HUES6 (cell line): ENCODE results near the gene CMIP.

Source experiments
- H3K27ac ChIP-seq: 2 replicates; pipeline ENCODE4 v1.7.0; 2013; ENCODE audit warnings: low read depth, mild to moderate bottlenecking, low read length, inconsistent platforms
- H3K27me3 ChIP-seq: 2 replicates; pipeline ENCODE4 v1.6.1; 2013; ENCODE audit warnings: low read length; ENCODE audit not compliant: control insufficient read depth, insufficient read depth
- H3K36me3 ChIP-seq: 2 replicates; pipeline ENCODE4 v1.6.1; 2013; ENCODE audit warnings: low read length; ENCODE audit not compliant: control insufficient read depth, insufficient read depth
- H3K4me1 ChIP-seq: 2 replicates; pipeline ENCODE4 v1.6.1; 2013; ENCODE audit warnings: low read length; ENCODE audit not compliant: control insufficient read depth, insufficient read depth
- H3K4me3 ChIP-seq: 2 replicates; pipeline ENCODE4 v1.5.1; 2013; ENCODE audit warnings: low read depth, low read length
- H3K9ac ChIP-seq: one replicate; pipeline ENCODE4 v1.6.1; 2013; ENCODE audit warnings: mild to moderate bottlenecking, low read length
- H3K9me3 ChIP-seq: 2 replicates; pipeline ENCODE4 v1.6.1; 2013; ENCODE audit warnings: low read depth, low read length; ENCODE audit not compliant: control insufficient read depth, insufficient read depth

Gene CMIP

GRCh38 chr16:81473066-81473488 is 28.5 kb downstream of the CMIP start:
- no peak overlapping the region for H3K4me3 ChIP-seq
- H3K4me1 ChIP-seq: peaks cover 10% of the 10 kb centered on the region; the same call in 1 of the 2 replicates
- no peaks in the 10 kb centered on the region for H3K27me3 ChIP-seq
- H3K9me3 ChIP-seq: no peaks in the 10 kb centered on the region
- H3K9ac ChIP-seq: no peak overlapping the region
- peaks cover 22% of the 10 kb centered on the region for H3K36me3 ChIP-seq
- no peak overlapping the region for H3K27ac ChIP-seq

- Histone ChIP-seq H3K36me3 (peaks cover 22% of the 10 kb centered on the region), H3K4me3 (no peak overlapping the region), H3K9ac (no peak overlapping the region), H3K4me1 (peaks cover 14% of the 10 kb centered on the region; the same call in 1 of the 2 replicates), H3K9me3 (no peaks in the 10 kb centered on the region), H3K27ac (no peak overlapping the region), H3K27me3 (no peaks in the 10 kb centered on the region)
These were observed 28.9 kb downstream of the CMIP start for GRCh38 chr16:81473558-81473957.

GRCh38 chr16:81473969-81474959 is 29.7 kb downstream of the CMIP start:
- Histone ChIP-seq H3K4me3 (no peak overlapping the region), H3K9me3 (no peaks in the 10 kb centered on the region), H3K4me1 (peaks cover 19% of the 10 kb centered on the region; the same call in 1 of the 2 replicates), H3K9ac (no peak overlapping the region), H3K36me3 (peaks cover 24% of the 10 kb centered on the region), H3K27ac (no peak overlapping the region), H3K27me3 (no peaks in the 10 kb centered on the region)

- no peaks in the 10 kb centered on the region for H3K27me3 ChIP-seq
- H3K4me3 ChIP-seq: no peak overlapping the region
- no peak overlapping the region for H3K9ac ChIP-seq
- H3K27ac ChIP-seq: no peak overlapping the region
- 0 out of 2 replicates have a peak, but pooled peaks cover 6% of the 10 kb centered on the region for H3K36me3 ChIP-seq
- peaks cover 18% of the 10 kb centered on the region for H3K4me1 ChIP-seq
- H3K9me3 ChIP-seq: no peaks in the 10 kb centered on the region
These were observed 33.4 kb downstream of the CMIP start for GRCh38 chr16:81477697-81478693.

GRCh38 chr16:81478876-81479511 is 34.4 kb downstream of the CMIP start:
- Histone ChIP-seq H3K9ac (no peak overlapping the region), H3K4me3 (no peak overlapping the region), H3K4me1 (peaks cover 18% of the 10 kb centered on the region), H3K9me3 (no peaks in the 10 kb centered on the region), H3K27ac (no peak overlapping the region), H3K27me3 (no peaks in the 10 kb centered on the region), H3K36me3 (0 out of 2 replicates have a peak, but pooled peaks cover 6% of the 10 kb centered on the region)

GRCh38 chr16:81480606-81481206 is 36.1 kb downstream of the CMIP start:
- no peak overlapping the region for H3K27ac ChIP-seq
- no peaks in the 10 kb centered on the region for H3K27me3 ChIP-seq
- 0 out of 2 replicates have a peak, but pooled peaks cover 6% of the 10 kb centered on the region for H3K36me3 ChIP-seq
- H3K4me1 ChIP-seq: peaks cover 20% of the 10 kb centered on the region
- H3K4me3 ChIP-seq: no peak overlapping the region
- no peak overlapping the region for H3K9ac ChIP-seq
- no peaks in the 10 kb centered on the region for H3K9me3 ChIP-seq

GRCh38 chr16:81481207-81481821 is 36.7 kb downstream of the CMIP start:
- Histone ChIP-seq H3K36me3 (0 out of 2 replicates have a peak, but pooled peaks cover 2% of the 10 kb centered on the region), H3K9ac (no peak overlapping the region), H3K4me3 (no peak overlapping the region), H3K27ac (no peak overlapping the region), H3K9me3 (no peaks in the 10 kb centered on the region), H3K4me1 (peaks cover 20% of the 10 kb centered on the region), H3K27me3 (no peaks in the 10 kb centered on the region)

- Histone ChIP-seq H3K4me3 (no peak overlapping the region), H3K4me1 (peaks cover 20% of the 10 kb centered on the region), H3K27ac (no peak overlapping the region), H3K9me3 (no peaks in the 10 kb centered on the region), H3K27me3 (no peaks in the 10 kb centered on the region), H3K9ac (no peak overlapping the region), H3K36me3 (0 out of 2 replicates have a peak, but pooled peaks cover 2% of the 10 kb centered on the region)
These were observed 37.9 kb downstream of the CMIP start for GRCh38 chr16:81482329-81483063.

GRCh38 chr16:81483064-81483969 is 38.7 kb downstream of the CMIP start:
- Histone ChIP-seq H3K4me1 (peaks cover 20% of the 10 kb centered on the region), H3K9ac (no peak overlapping the region), H3K27ac (no peak overlapping the region), H3K36me3 (0 out of 2 replicates have a peak, but pooled peaks cover 2% of the 10 kb centered on the region), H3K27me3 (no peaks in the 10 kb centered on the region), H3K9me3 (no peaks in the 10 kb centered on the region), H3K4me3 (no peak overlapping the region)
